Stimulated activated CD4-positive, alpha-beta T cell treated with anti-CD3 and anti-CD28 coated beads, TNF-alpha, amount 100 ng/mL, for 24 hours (primary cell): ENCODE data around the gene CACNG3.

ENCODE experiments used
- DNase-seq, 3 experiments: peaks; one replicate each; pipeline ENCODE4 v3.0.0-alpha.2; 2020; ENCODE audit warnings: low read depth in 3 of 3

CACNG3 gene

DNA sequence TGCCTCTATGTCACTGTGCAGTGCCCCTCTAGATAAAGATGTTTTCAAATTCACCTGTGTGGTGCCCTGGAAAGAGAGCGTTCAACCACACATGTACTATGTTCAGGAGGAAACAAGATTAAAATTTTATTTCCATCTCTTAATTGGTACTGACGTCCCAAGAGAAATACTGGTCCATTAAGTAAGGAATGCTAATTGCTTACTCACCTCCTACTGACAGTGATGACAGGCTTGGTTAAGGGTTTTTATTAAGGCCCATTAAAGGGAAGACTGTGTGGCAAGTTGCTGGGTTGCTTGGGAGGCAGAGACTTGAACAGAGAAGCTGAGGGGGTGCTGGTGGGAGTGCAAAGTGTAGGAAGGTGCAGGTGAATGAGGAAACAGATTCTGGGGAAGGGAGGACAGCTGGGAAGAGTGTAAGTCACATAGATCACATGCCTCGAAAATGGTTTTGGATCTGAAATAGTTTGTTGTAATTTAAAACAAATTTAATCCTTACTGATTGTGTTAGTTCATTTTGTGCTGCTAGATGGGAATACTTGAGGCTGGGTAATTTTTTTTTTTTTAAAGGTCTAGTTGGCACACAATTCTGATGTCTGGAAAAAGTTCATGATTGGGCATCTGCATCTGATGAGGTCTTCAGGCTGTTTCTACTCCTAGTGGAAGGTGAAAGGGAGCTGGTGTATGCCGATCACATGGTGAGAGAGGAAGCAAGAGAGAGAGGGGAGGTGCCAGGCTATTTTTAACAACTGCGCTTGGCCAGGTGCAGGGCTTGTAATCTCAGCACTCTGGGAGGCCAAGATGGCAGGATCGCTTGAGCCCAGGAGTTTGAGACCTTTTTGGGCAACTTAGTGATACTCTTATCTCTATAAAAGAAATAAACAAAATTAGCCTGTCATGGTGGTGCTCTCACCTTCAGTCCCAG, 140.5 kb downstream of the CACNG3 start:
- no peak for DNase-seq

- no peak for DNase-seq
These were observed 152.9 kb downstream of the CACNG3 start for GRCh38 chr16:24409045-24409444.
